A673 (cell line): ENCODE measurements around the gene MAB21L1.

Source experiments
- CTCF ChIP-seq: fragments of 300-800, 200-600 bp; sonication (generic); conservative IDR thresholded peaks from 2 replicates; pipeline ENCODE4 v1.5.1; 2017; ENCODE audit warnings: low read depth, mild to moderate bottlenecking, antibody characterized with exemption, low read length, moderate library complexity, mixed read lengths
- EZH2 ChIP-seq: fragments of 200-600 bp; sonication (generic); IDR thresholded peaks from 2 replicates; pipeline ENCODE4 v1.6.1; 2017; ENCODE audit warnings: borderline replicate concordance, low read depth, mild to moderate bottlenecking, mixed read lengths, antibody characterized with exemption, low read length; ENCODE audit not compliant: poor library complexity, severe bottlenecking

- no peak for TF ChIP-seq CTCF
- TF ChIP-seq EZH2, result no peak
Observed at GRCh38 chr13:35469806-35470525, 6.5 kb downstream of the MAB21L1 start.
